GM21367 (cell line): ENCODE measurements around the gene APOO.
"Not testable (repeated sequence)": the region's sequence is repeated elsewhere in the genome, so short reads cannot be mapped to it uniquely, and the experiment has no call there.

ENCODE experiments used
- ATAC-seq: cut with Tn5 transposase; IDR thresholded peaks from one replicate; pipeline ENCODE4 v1.9.1; 2021; ENCODE audit not compliant: unreplicated experiment

Gene APOO

GRCh38 chrX:23904096-23904495 is 3.6 kb downstream of the APOO start:
- ATAC-seq, result no peak

GRCh38 chrX:23902419-23902818 is 5.3 kb downstream of the APOO start:
- no peak for ATAC-seq

GRCh38 chrX:23901805-23902204 is 5.9 kb downstream of the APOO start:
- peak; percentile 66 for ATAC-seq

GRCh38 chrX:23901060-23901459 is 6.7 kb downstream of the APOO start:
- ATAC-seq, result no peak

GRCh38 chrX:23900220-23900797 is 7.4 kb downstream of the APOO start:
- no peak for ATAC-seq

GRCh38 chrX:23898412-23898959 is 9.3 kb downstream of the APOO start:
- no peak for ATAC-seq

- ATAC-seq, result no peak
Measured at GRCh38 chrX:23896981-23897380, 10.8 kb downstream of the APOO start.

GRCh38 chrX:23896539-23896938 is 11.2 kb downstream of the APOO start:
- not testable (repeated sequence) for ATAC-seq

- not testable (repeated sequence) for ATAC-seq
Measured at GRCh38 chrX:23894993-23895392, 12.7 kb downstream of the APOO start.

- ATAC-seq, result no peak
Measured at GRCh38 chrX:23890933-23891332, 16.8 kb downstream of the APOO start.

GRCh38 chrX:23888887-23889501 is 18.7 kb downstream of the APOO start:
- no peak for ATAC-seq

GRCh38 chrX:23887918-23888317 is 19.8 kb downstream of the APOO start:
- no peak for ATAC-seq

GRCh38 chrX:23887451-23887850 is 20.3 kb downstream of the APOO start:
- ATAC-seq, result no peak

- no peak for ATAC-seq
Measured at GRCh38 chrX:23885803-23886202, 21.9 kb downstream of the APOO start.

- no peak for ATAC-seq
Measured at GRCh38 chrX:23884427-23885024, 23.2 kb downstream of the APOO start.

GRCh38 chrX:23883737-23884354 is 23.9 kb downstream of the APOO start:
- ATAC-seq, result no peak

GRCh38 chrX:23879380-23880090 is 28.2 kb downstream of the APOO start:
- ATAC-seq, result no peak

- ATAC-seq, result no peak
Measured at GRCh38 chrX:23871905-23872546, 35.7 kb downstream of the APOO start.

GRCh38 chrX:23870041-23870440 is 37.7 kb downstream of the APOO start:
- ATAC-seq, result no peak

GRCh38 chrX:23864742-23865326 is 42.9 kb downstream of the APOO start:
- ATAC-seq, result no peak
